Non-pigmented ciliary epithelial cell (primary cell): Measurements from ENCODE around the gene SYNPO.

Experiments used
- DNase-seq: peaks from one replicate; pipeline ENCODE4 v3.0.0-alpha.2; 2010; ENCODE audit warnings: low read depth

The SYNPO gene

DNA sequence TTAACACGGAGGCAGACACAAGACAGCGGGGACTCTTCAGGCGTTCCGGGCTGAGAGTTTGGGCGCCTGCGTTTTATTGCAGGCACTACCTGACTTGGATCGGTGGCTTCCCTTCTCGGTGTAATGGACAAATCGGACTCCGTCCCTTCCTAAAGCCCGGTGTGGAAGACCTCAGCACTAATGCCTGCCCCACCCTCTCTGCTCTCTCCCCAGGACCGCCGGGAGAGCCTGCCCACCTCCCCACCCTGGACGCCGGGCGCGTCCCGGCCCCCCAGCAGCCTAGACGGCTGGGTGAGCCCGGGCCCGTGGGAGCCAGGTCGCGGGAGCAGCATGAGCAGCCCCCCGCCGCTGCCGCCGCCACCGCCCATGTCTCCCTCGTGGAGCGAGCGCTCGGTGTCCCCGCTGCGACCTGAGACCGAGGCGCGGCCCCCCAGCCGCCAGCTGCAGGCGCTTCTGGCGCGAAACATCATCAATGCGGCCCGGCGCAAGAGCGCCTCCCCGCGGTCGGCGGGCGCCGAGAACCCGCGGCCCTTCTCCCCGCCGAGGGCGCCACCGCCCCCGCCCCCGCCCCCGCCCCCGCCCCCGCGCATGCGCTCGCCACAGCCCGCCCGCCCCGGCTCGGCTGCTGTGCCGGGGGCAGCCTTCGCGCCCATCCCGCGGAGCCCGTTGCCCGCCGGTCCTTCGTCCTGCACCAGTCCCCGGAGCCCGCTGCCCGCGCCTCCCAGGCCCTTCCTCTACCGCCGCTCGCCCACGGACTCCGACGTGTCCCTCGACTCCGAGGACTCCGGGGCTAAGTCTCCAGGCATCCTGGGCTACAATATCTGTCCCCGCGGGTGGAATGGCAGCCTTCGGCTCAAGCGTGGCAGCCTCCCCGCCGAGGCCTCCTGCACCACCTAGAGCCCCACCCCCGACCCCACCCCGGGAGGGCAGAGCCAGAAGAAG, 16.0 kb downstream of the SYNPO start:
- no peak for DNase-seq

GRCh38 chr5:150658121-150658520, 17.7 kb downstream of the SYNPO start:
- no peak for DNase-seq

GRCh38 chr5:150658699-150659265, 18.3 kb downstream of the SYNPO start:
- DNase-seq = no peak

GRCh38 chr5:150659360-150660107, 19.1 kb downstream of the SYNPO start:
- DNase-seq = no peak

DNA sequence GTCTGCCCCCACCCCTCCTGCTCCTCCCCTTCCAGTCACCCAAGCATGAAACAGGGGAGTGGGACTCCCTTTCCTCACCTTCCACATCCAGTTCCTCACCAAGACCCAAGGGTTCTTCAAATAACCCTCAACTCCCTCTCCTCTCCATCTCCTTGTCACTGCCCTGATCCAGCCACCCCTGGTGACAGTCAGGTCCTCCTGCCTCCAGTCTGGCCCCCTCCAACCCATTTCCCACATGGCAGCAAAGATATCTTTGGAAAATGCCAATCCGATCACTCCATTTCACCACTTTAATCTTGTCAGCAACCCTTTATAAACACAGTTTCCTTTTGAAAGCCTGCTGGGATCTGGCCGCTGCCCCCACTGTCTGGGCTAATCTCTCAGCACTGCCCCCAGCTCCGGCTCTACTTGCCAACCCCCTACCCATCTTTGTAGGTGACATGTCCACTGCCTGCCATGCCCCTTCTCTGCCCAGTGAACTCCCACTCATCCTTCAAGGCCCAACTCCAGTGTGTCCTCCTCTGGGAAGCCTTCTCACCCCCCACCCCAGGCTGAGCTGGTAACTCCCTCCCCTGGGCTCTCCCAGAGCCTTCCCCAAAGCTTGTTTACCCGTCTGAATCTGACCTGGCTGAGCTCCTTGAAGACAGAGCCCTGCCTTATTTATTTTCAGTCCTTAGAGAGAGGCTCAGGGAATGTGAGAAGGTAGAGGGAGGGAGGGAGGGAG, 19.8 kb downstream of the SYNPO start:
- DNase-seq = no peak

GRCh38 chr5:150661086-150661485, 20.6 kb downstream of the SYNPO start, which contains the start of gene MYOZ3:
MYOZ3 (plus strand) TSS chr5:150661251; CDS start chr5:150662942, 1,691 bp downstream.
- DNase-seq = no peak

- DNase-seq = no peak
Measured at GRCh38 chr5:150661821-150662596, 21.5 kb downstream of the SYNPO start.

GRCh38 chr5:150662731-150663516, 22.5 kb downstream of the SYNPO start:
- DNase-seq = no peak

DNA sequence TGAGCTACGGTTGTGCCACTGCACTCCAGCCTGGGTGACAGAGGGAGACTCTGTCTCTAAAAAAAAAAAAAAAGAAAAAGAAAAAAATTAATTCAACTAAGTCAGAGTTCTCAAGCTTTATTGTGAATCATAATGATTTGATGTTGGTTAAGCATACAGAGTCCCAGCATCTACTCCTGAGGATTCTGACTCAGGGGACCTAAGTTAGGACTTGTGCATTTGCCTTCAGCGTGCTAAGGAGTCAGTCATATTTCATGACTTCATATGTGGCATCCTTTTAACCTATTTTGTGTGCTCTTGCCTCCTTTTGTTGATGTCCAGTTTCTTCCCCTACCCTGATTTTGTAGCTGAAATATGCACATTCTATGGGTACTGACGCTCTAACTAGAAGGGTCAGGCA, 23.5 kb downstream of the SYNPO start:
- no peak for DNase-seq

DNA sequence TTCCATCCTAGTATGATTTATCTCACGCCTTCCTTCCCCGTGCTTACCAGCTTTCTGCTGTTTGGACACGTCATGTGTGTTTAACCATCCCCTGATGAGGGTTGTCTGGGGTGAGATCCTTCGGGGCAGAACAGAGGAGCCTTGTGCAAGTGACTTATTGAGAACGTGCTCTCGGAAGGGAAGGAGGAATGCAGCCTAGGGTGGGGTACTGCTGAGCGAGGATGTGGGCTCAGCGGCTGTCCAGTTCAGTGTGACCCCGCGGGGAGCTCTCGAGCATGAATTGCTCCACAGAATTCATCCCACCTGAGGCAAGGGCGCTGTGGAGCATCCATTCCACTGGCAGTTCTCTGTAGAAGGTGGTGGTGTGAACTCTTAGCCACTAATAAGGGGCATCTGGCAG, 24.6 kb downstream of the SYNPO start:
- DNase-seq = no peak

- no peak for DNase-seq
Measured at GRCh38 chr5:150670275-150670947, 30.0 kb downstream of the SYNPO start.

DNA sequence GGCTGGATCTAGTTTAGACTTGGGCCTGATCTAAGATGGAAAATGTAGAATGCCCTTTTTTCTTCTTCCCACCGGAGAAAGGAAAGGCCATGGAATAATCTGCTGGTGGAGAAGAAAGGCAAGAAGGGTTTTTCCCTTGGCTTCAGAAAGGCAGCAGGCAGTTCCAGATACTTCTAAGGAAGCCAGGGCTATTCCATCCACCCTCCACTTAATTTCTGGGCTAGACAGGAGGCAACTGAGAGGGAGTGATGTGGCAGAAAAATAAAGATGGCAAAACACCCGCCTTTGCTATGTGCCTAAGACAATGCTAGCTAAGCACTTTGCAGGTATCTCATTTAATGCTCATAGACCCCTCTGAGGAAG, 30.5 kb downstream of the SYNPO start:
- no peak for DNase-seq

DNA sequence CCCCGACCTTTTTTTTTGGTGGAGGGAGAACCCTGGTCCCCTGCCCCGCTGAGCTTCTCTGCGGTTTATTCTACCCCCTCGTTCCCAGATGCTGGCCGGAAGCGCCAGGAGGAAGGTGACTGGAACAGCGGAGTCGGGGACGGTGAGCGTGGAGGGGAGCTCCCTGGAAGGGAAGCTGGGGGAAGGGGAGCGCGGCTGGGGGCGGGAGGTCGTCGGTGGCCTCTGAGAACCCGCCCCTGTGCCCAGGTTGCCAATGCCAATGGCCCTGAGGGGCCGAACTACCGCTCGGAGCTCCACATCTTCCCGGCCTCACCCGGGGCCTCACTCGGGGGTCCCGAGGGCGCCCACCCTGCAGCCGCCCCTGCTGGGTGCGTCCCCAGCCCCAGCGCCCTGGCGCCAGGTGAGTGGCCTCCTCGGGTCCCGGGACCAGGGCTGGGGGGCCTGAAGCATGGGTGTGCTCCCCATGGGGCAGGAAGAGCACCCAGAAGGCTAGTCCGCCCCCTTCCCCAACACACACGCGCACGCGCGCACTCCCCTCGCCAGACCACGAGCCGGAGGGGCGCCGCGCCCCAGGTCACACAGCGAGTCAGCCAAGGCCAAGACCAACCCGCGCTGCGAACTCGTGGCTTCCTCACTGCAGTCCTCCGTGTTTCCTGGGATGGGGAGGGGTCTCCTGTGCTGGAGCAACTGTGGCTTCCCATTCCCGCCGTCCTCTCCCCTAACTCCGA, 31.2 kb downstream of the SYNPO start:
- DNase-seq = no peak

- DNase-seq = no peak
Measured at GRCh38 chr5:150672237-150672883, 31.9 kb downstream of the SYNPO start.

DNA sequence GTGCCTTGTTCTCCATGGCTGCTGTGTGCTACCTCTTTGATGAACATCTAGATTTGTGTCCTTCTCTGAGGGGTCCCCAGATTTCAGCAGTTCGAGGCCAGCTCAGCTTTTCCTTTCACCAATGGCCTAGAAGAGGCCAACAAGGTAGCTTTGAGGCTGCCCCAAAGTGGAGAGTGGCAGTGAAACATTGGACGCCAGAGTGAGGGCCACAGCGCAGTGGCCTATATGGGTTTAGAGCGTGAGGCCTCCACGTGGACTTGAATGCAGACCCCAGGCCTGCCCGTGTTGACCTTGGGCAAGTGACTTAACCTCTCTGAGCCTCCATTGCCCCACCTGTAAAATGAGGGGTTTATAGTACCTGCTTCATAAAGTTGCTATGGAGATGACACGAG, 32.4 kb downstream of the SYNPO start:
- no peak for DNase-seq

- DNase-seq = no peak
Measured at GRCh38 chr5:150674341-150674821, 33.9 kb downstream of the SYNPO start.

- no peak for DNase-seq
Measured at GRCh38 chr5:150675069-150675468, 34.6 kb downstream of the SYNPO start.

DNA sequence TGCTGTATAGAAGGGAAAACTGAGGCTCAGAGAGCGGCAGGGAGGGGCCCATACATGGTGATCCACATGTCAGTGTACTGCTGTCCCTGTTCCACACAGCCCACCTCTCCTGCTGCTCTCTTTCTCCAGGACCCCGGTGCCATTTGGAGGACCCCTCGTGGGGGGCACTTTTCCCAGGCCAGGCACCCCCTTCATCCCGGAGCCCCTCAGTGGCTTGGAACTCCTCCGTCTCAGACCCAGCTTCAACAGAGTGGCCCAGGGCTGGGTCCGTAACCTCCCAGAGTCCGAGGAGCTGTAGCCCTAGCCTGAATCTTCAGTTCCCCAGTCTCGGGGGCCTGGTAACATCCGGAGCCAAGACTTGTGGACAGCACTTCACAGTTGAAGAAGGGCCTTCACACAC, 36.1 kb downstream of the SYNPO start:
- DNase-seq = no peak

- no peak for DNase-seq
Measured at GRCh38 chr5:150689120-150689519, 48.7 kb downstream of the SYNPO start.
